GM12801 (cell line): ENCODE data around the gene CDC34.

Experiments used
- CTCF ChIP-seq: IDR thresholded peaks from one replicate; pipeline ENCODE4 v1.5.1; 2011; ENCODE audit warnings: control low read depth; ENCODE audit not compliant: insufficient read length; ENCODE audit errors: extremely low read depth

CDC34 gene

GRCh38 chr19:488505-489417 is 42.8 kb upstream of the CDC34 start:
- TF ChIP-seq CTCF: no peak

- no peak for TF ChIP-seq CTCF
These were observed 42.0 kb upstream of the CDC34 start for GRCh38 chr19:489418-490196.

GRCh38 chr19:491146-491741 is 40.3 kb upstream of the CDC34 start:
- no peak for TF ChIP-seq CTCF

- TF ChIP-seq CTCF: no peak
These were observed 39.4 kb upstream of the CDC34 start for GRCh38 chr19:492091-492531.

- TF ChIP-seq CTCF: no peak
These were observed 38.0 kb upstream of the CDC34 start for GRCh38 chr19:493391-494170.

- no peak for TF ChIP-seq CTCF
These were observed 37.1 kb upstream of the CDC34 start for GRCh38 chr19:494171-495080.
